IPS DF 6.9 (cell line): ENCODE data around the gene SCAMP2.
A peak's percentile ranks its signal among the peaks of the same experiment; 100 is the strongest.

Experiments
- DNase-seq: peaks from one replicate; pipeline ENCODE4 v3.0.0-alpha.2; 2013; ENCODE audit warnings: low read depth, low spot score
- H3K27ac ChIP-seq: one replicate; pipeline ENCODE4 v1.5.1; 2013; ENCODE audit warnings: low read length, control low read depth
- H3K27me3 ChIP-seq: 2 replicates; pipeline ENCODE4 v1.6.1; 2013; ENCODE audit warnings: mild to moderate bottlenecking, low read length; ENCODE audit not compliant: control insufficient read depth, insufficient read depth
- H3K36me3 ChIP-seq: 2 replicates; pipeline ENCODE4 v1.6.1; 2013; ENCODE audit warnings: low read length; ENCODE audit not compliant: control insufficient read depth, insufficient read depth
- H3K4me1 ChIP-seq: 2 replicates; pipeline ENCODE4 v1.6.1; 2013; ENCODE audit warnings: low read length; ENCODE audit not compliant: control insufficient read depth, insufficient read depth
- H3K4me3 ChIP-seq: 2 replicates; pipeline ENCODE4 v1.5.1; 2013; ENCODE audit warnings: mild to moderate bottlenecking, low read length
- H3K9me3 ChIP-seq: 2 replicates; pipeline ENCODE4 v1.6.1; 2013; ENCODE audit warnings: low read length, inconsistent platforms; ENCODE audit not compliant: control insufficient read depth, insufficient read depth
- WGBS: extraction: QIAGEN DNeasy Blood & Tissue Kit; methylation state at CpG from one replicate; pipeline ENCODE4 v1.1.7; 2013; ENCODE audit warnings: mixed read lengths, missing lambda C conversion rate; ENCODE audit not compliant: insufficient read length, insufficient coverage; 5-methylcytosine and 5-hydroxymethylcytosine counted together

The SCAMP2 gene

GRCh38 chr15:74839526-74840395 lies 33.4 kb downstream of the SCAMP2 start:
- peaks cover 2% of the 10 kb centered on the region for H3K4me1 ChIP-seq
- H3K9me3 ChIP-seq, result no peaks in the 10 kb centered on the region
- no peak overlapping the region for H3K27ac ChIP-seq
- WGBS, result no CpG with 5 or more reads among the region's 31 CpGs
- H3K36me3 ChIP-seq, result peaks cover 4% of the 10 kb centered on the region
- no peak overlapping the region for H3K4me3 ChIP-seq
- DNase-seq, result no peak
- no peaks in the 10 kb centered on the region for H3K27me3 ChIP-seq

- H3K9me3 ChIP-seq, result no peaks in the 10 kb centered on the region
- no CpG with 5 or more reads among the region's 11 CpGs for WGBS
- DNase-seq, result no peak
- peaks cover 4% of the 10 kb centered on the region for H3K4me1 ChIP-seq
- no peaks in the 10 kb centered on the region for H3K27me3 ChIP-seq
- H3K4me3 ChIP-seq, result no peak overlapping the region
- H3K36me3 ChIP-seq, result peaks cover 4% of the 10 kb centered on the region
- no peak overlapping the region for H3K27ac ChIP-seq
Measured at GRCh38 chr15:74838746-74839525, 34.2 kb downstream of the SCAMP2 start.

DNA sequence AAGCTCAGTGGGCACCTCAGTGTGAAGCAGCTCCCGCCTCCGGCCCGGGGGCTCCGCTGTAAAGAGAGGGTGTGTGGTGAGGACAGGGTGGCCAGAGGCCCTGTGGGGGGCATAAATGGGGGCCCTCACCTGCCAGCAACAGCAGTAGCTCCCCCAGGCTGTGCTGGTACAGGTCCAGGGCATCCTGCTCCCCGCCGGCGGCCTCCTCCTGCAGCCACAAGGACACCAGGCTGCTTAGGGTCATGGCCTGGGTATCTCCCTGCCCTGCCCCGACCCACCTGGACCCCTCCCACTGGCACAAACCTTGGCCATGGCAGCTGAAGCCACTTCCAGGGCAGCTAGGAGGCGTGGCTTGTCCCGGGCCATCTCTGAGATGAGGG lies 35.0 kb downstream of the SCAMP2 start:
- no peaks in the 10 kb centered on the region for H3K9me3 ChIP-seq
- no peaks in the 10 kb centered on the region for H3K27me3 ChIP-seq
- WGBS, result no CpG with 5 or more reads among the region's 10 CpGs
- DNase-seq, result no peak
- no peak overlapping the region for H3K4me3 ChIP-seq
- H3K36me3 ChIP-seq, result peaks cover 4% of the 10 kb centered on the region
- H3K4me1 ChIP-seq, result peaks cover 4% of the 10 kb centered on the region
- no peak overlapping the region for H3K27ac ChIP-seq

GRCh38 chr15:74837482-74838136 lies 35.6 kb downstream of the SCAMP2 start:
- Histone ChIP-seq H3K9me3 (no peaks in the 10 kb centered on the region), H3K4me3 (no peak overlapping the region), H3K36me3 (peaks cover 4% of the 10 kb centered on the region), H3K4me1 (peaks cover 4% of the 10 kb centered on the region), H3K27ac (no peak overlapping the region), H3K27me3 (no peaks in the 10 kb centered on the region)
- no CpG with 5 or more reads among the region's 15 CpGs for WGBS
- DNase-seq, result no peak

DNA sequence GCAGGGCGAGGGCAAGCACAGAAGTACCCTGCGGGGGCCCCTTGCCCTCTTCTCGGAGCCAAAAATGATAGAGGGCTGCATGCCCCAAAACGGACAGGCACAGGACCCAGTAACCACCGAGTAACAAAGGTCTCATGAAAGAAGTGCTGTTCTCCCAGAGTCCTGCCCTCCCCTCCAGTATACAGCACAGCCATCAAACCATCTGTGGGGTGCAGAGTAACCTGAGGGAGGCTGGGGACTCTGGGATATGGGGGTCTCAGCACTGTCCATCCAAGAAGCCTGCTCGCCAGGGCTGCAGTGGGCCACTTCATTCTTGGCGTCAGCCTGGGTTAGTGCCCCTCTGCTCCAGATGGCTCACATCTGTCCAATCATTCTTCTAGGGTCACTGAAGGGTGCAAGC lies 36.3 kb downstream of the SCAMP2 start:
- Histone ChIP-seq H3K27me3 (no peaks in the 10 kb centered on the region), H3K9me3 (no peaks in the 10 kb centered on the region), H3K4me1 (peaks cover 4% of the 10 kb centered on the region), H3K27ac (no peak overlapping the region), H3K36me3 (peaks cover 4% of the 10 kb centered on the region), H3K4me3 (no peak overlapping the region)
- no peak for DNase-seq
- no CpG with 5 or more reads among the region's 7 CpGs for WGBS

GRCh38 chr15:74835312-74835823 lies 37.8 kb downstream of the SCAMP2 start:
- H3K36me3 ChIP-seq, result peaks cover 4% of the 10 kb centered on the region
- WGBS, result no CpG with 5 or more reads among the region's 5 CpGs
- H3K27ac ChIP-seq, result no peak overlapping the region

DNA sequence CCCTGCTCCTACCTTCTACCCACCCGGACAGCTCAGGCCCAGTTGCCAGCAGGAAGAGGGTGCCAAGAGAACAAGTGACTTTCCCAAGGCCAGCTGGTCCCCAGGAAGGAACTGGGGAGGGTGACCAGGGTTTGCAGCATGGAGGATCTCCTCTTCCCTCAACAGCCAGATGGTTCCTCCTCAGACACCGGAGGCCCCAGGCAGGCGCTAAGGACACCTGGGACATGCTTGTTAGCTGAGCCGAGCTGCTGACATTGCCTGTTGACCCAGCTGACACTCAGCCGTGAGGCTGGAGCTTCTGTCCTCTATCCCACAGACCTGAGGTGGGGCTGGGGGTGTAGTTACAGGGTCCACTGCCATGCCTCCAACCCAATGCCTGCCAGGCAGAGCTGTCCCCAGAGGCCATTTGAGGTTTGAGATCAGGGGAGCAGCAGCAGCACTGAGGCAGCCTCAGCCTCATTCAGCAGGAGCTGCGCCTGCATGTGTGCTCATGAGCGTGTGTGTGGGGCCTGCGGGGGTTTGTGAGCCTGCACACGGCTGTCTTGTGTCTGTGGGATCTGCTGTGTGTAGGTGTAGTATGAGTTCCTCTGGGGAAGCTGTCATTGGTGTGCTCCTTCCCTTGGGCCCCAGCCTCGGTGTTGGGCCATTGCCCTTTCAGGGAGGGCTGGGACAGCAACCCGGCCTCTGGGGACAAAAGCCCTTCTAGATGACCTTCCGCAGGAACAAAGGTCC lies 39.6 kb downstream of the SCAMP2 start:
- H3K9me3 ChIP-seq, result no peaks in the 10 kb centered on the region
- H3K27ac ChIP-seq, result no peak overlapping the region
- no peak overlapping the region for H3K4me3 ChIP-seq
- peaks cover 4% of the 10 kb centered on the region for H3K4me1 ChIP-seq
- no CpG with 5 or more reads among the region's 12 CpGs for WGBS
- H3K27me3 ChIP-seq, result no peaks in the 10 kb centered on the region
- H3K36me3 ChIP-seq, result peaks cover 3% of the 10 kb centered on the region
- DNase-seq, result no peak

More at GRCh38 chr15:74835312-74835823, 37.8 kb downstream of the SCAMP2 start:
- DNase-seq, result peak; percentile 66
- no peaks in the 10 kb centered on the region for H3K9me3 ChIP-seq
- H3K4me3 ChIP-seq, result no peak overlapping the region
- H3K4me1 ChIP-seq, result peaks cover 4% of the 10 kb centered on the region
- no peaks in the 10 kb centered on the region for H3K27me3 ChIP-seq

DNA sequence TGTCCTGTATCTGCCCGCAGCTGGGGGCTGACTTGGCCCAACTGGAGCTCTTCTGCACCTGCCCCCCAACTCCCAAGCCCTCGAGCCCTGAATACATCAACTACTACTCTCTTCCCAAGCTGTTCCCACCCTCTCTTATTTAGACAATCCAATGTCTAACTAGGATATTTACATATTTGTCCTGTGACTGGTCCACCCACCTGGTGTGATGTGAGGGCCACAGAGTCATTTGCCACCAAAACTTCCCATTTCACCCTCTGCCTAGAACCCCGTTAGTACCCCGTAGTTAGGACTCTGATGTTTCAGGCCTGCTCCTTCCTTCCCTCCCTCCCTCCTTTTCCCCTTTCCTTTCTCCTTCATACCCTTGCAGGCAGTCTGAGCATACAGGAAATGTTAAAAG lies 40.3 kb downstream of the SCAMP2 start:
- Histone ChIP-seq H3K4me3 (no peak overlapping the region), H3K27ac (no peak overlapping the region), H3K9me3 (no peaks in the 10 kb centered on the region), H3K36me3 (no peaks in the 10 kb centered on the region; the same call in 1 of the 2 replicates), H3K27me3 (no peaks in the 10 kb centered on the region; the same call in 1 of the 2 replicates), H3K4me1 (peaks cover 4% of the 10 kb centered on the region)
- WGBS, result no CpG with 5 or more reads among the region's 4 CpGs
- DNase-seq, result no peak

GRCh38 chr15:74831813-74832495 lies 41.2 kb downstream of the SCAMP2 start:
- Histone ChIP-seq H3K9me3 (no peaks in the 10 kb centered on the region), H3K27me3 (peaks cover 3% of the 10 kb centered on the region; the same call in 1 of the 2 replicates), H3K4me3 (no peak overlapping the region), H3K36me3 (no peaks in the 10 kb centered on the region), H3K27ac (no peak overlapping the region), H3K4me1 (peaks cover 4% of the 10 kb centered on the region)
- no peak for DNase-seq
- WGBS, result no CpG with 5 or more reads among the region's 15 CpGs
